Lung microvascular endothelial cell (primary cell): ENCODE data around the gene TWNK. TPM values are rescaled to one million over a fixed set of nuclear protein-coding genes. Genes with fewer than 3 reads are reported as not detected.

Experiments used
- DNase-seq, 2 donors: peaks; one replicate each; pipeline versions ENCODE4 v3.0.0 to v3.0.0-alpha.2; 2010; ENCODE audit warnings: low read depth in 2 of 2
- total RNA-seq: library from RNA; depleted of rRNA; stranded (reverse); fragments of >200 nt; gene quantifications from 2 replicates; pipeline ENCODE4 v1.2.1, GENCODE V29; 2014

Gene TWNK
- total RNA-seq, 1 donor from 2014 or later, result 6.3 TPM

GRCh38 chr10:101011517-101012423 lies 24.4 kb downstream of the TWNK start:
- DNase-seq, result peak in 1 of 2 donors; percentile 30

- peak; percentile 91 to 92 for DNase-seq
Observed at GRCh38 chr10:101012525-101013364, 25.4 kb downstream of the TWNK start.

GRCh38 chr10:101013365-101013825 lies 26.1 kb downstream of the TWNK start:
- no peak for DNase-seq

- DNase-seq, result peak; percentile 63 to 71
Observed at GRCh38 chr10:101014230-101014884, 27.0 kb downstream of the TWNK start.

- DNase-seq, result peak in 1 of 2 donors; percentile 39
Observed at GRCh38 chr10:101014966-101015581, 27.7 kb downstream of the TWNK start.

GRCh38 chr10:101015582-101015973 lies 28.2 kb downstream of the TWNK start:
- DNase-seq, result no peak

GRCh38 chr10:101016814-101017213 lies 29.5 kb downstream of the TWNK start:
- DNase-seq, result no peak

- DNase-seq, result no peak
Observed at GRCh38 chr10:101018118-101018599, 30.8 kb downstream of the TWNK start.

- peak; percentile 83 to 87 for DNase-seq
Observed at GRCh38 chr10:101018600-101019439, 31.5 kb downstream of the TWNK start.

GRCh38 chr10:101019440-101019703 lies 32.0 kb downstream of the TWNK start:
- no peak for DNase-seq

- DNase-seq, result no peak
Observed at GRCh38 chr10:101020427-101021075, 33.2 kb downstream of the TWNK start.

- DNase-seq, result no peak
Observed at GRCh38 chr10:101021239-101021638, 33.9 kb downstream of the TWNK start.

- DNase-seq, result no peak
Observed at GRCh38 chr10:101021692-101022251, 34.4 kb downstream of the TWNK start.

- DNase-seq, result no peak
Observed at GRCh38 chr10:101022967-101023705, 35.8 kb downstream of the TWNK start.

GRCh38 chr10:101027106-101027720 lies 39.9 kb downstream of the TWNK start:
- no peak for DNase-seq

- no peak for DNase-seq
Observed at GRCh38 chr10:101028446-101029337, 41.3 kb downstream of the TWNK start.

GRCh38 chr10:101029520-101030295 lies 42.4 kb downstream of the TWNK start:
- DNase-seq, result no peak
